ENCODE measurements around the gene ACTR3.

Gene ACTR3

GRCh38 chr2:113875135-113875534 lies 14.8 kb upstream of the ACTR3 start:
- in situ Hi-C loops (cut with MboI; ENCODE audit: low sequenced_read_pairs) = no loop called here

- in situ Hi-C loops (cut with MboI; ENCODE audit: low sequenced_read_pairs) = no loop called here
Measured at GRCh38 chr2:113876503-113877387, 13.1 kb upstream of the ACTR3 start.

GRCh38 chr2:113877711-113878598 lies 11.9 kb upstream of the ACTR3 start:
- in situ Hi-C loops (cut with MboI; ENCODE audit: low sequenced_read_pairs) = no loop called here

- in situ Hi-C loops (cut with MboI; ENCODE audit: low sequenced_read_pairs) = no loop called here
Measured at GRCh38 chr2:113878743-113879142, 11.1 kb upstream of the ACTR3 start.

- in situ Hi-C loops (cut with MboI; ENCODE audit: low sequenced_read_pairs) = no loop called here
Measured at GRCh38 chr2:113879457-113879856, 10.4 kb upstream of the ACTR3 start.

- in situ Hi-C loops (cut with MboI; ENCODE audit: low sequenced_read_pairs) = no loop called here
Measured at GRCh38 chr2:113886479-113887008, 3.3 kb upstream of the ACTR3 start.

- in situ Hi-C loops (cut with MboI; ENCODE audit: low sequenced_read_pairs) = no loop called here
Measured at GRCh38 chr2:113887009-113887792, 2.7 kb upstream of the ACTR3 start.

- in situ Hi-C loops (cut with MboI; ENCODE audit: low sequenced_read_pairs) = no loop called here
Measured at GRCh38 chr2:113888641-113889470, 1.0 kb upstream of the ACTR3 start.

GRCh38 chr2:113890253-113891235 lies 655 bp downstream of the ACTR3 start:
- in situ Hi-C loops (cut with MboI; ENCODE audit: low sequenced_read_pairs) = no loop called here

GRCh38 chr2:113891265-113891959 lies 1.5 kb downstream of the ACTR3 start:
- in situ Hi-C loops (cut with MboI; ENCODE audit: low sequenced_read_pairs) = no loop called here

- in situ Hi-C loops (cut with MboI; ENCODE audit: low sequenced_read_pairs) = no loop called here
Measured at GRCh38 chr2:113892004-113892710, 2.3 kb downstream of the ACTR3 start.

GRCh38 chr2:113894156-113894743 lies 4.4 kb downstream of the ACTR3 start:
- in situ Hi-C loops (cut with MboI; ENCODE audit: low sequenced_read_pairs) = no loop called here

- in situ Hi-C loops (cut with MboI; ENCODE audit: low sequenced_read_pairs) = no loop called here
Measured at GRCh38 chr2:113895301-113895700, 5.4 kb downstream of the ACTR3 start.

- in situ Hi-C loops (cut with MboI; ENCODE audit: low sequenced_read_pairs) = no loop called here
Measured at GRCh38 chr2:113895819-113896563, 6.1 kb downstream of the ACTR3 start.

- in situ Hi-C loops (cut with MboI; ENCODE audit: low sequenced_read_pairs) = no loop called here
Measured at GRCh38 chr2:113896791-113897190, 6.9 kb downstream of the ACTR3 start.

- in situ Hi-C loops (cut with MboI; ENCODE audit: low sequenced_read_pairs) = no loop called here
Measured at GRCh38 chr2:113898081-113898480, 8.2 kb downstream of the ACTR3 start.

Measured in HL-60/S4 treated with retinoic acid at 250 ng/mL for 4 days and 3 days (cell line).